Right cardiac atrium (tissue), 5 donors: ENCODE results near the gene SEPTIN10. TPM values are rescaled to one million over a fixed set of nuclear protein-coding genes. Genes with fewer than 3 reads are reported as not detected.
"Not testable (repeated sequence)": the region's sequence is repeated elsewhere in the genome, so short reads cannot be mapped to it uniquely, and the experiment has no call there.

ENCODE experiments used
- ATAC-seq, 2 donors: fragments of 200-7000 bp; cut with Tn5 transposase; one replicate each; pipeline versions ENCODE4 v1.8.0 to v1.9.1; 2020; ENCODE audit warnings: moderate library complexity in 2 of 2, mild to moderate bottlenecking in 1 of 2
- DNase-seq, 3 donors: peaks; one replicate each; pipeline ENCODE4 v3.0.0-alpha.2; 2020
- H3K27ac ChIP-seq: one replicate; pipeline ENCODE4 v1.5.1; 2013; ENCODE audit warnings: mild to moderate bottlenecking, low read length, control low read depth, moderate library complexity
- H3K27me3 ChIP-seq: one replicate; pipeline ENCODE4 v1.6.1; 2013; ENCODE audit not compliant: control insufficient read depth, insufficient read depth
- H3K4me1 ChIP-seq: one replicate; pipeline ENCODE4 v1.6.1; 2013; ENCODE audit warnings: low read length; ENCODE audit not compliant: control insufficient read depth, insufficient read depth
- H3K4me3 ChIP-seq: one replicate; pipeline ENCODE4 v1.5.1; 2013; ENCODE audit warnings: low read length, control low read depth
- H3K9me3 ChIP-seq: one replicate; pipeline ENCODE4 v1.6.1; 2013; ENCODE audit warnings: low read length; ENCODE audit not compliant: control insufficient read depth
- WGBS: extraction: QIAGEN DNeasy Blood & Tissue Kit; methylation state at CpG from one replicate; pipeline ENCODE4 v1.1.7; 2013; 5-methylcytosine and 5-hydroxymethylcytosine counted together
- intact Hi-C, 4 donors: fragments of 100-400 bp; cut with DNase I; formaldehyde crosslinking; loops; one replicate each; pipeline versions ENCODE4 v1.11.0 to v1.14.0; 2022 to 2023
- polyA plus RNA-seq: library from polyadenylated mRNA; stranded (reverse); fragments of 200-250 nt; gene quantifications from one replicate; pipeline ENCODE4 v1.2.3, GENCODE V29; 2013
- total RNA-seq, 4 donors: library from RNA; stranded (reverse); fragmentation: NEBNext Ultra II Directional; extraction: Animal tissue kit (Norgen Biotek cat#: 25700); gene quantifications; one replicate each; pipeline ENCODE4 v1.2.1, GENCODE V29; 2021
- donor health status: healthy with polysubstance abuse.
- donor health status: DM: no; HTN: yes; CAD: no.
- donor health status: DM: no; HTN: no; CAD: no.
- donor health status: DM: no; HTN: yes; CAD: no; lungs with severe emphysema.
- donor health status: DM: yes; HTN: yes; CAD: no.

The SEPTIN10 gene
- total and polyA plus RNA-seq, 5 donors: 27.9 to 63.0 (median 61.4) TPM

DNA sequence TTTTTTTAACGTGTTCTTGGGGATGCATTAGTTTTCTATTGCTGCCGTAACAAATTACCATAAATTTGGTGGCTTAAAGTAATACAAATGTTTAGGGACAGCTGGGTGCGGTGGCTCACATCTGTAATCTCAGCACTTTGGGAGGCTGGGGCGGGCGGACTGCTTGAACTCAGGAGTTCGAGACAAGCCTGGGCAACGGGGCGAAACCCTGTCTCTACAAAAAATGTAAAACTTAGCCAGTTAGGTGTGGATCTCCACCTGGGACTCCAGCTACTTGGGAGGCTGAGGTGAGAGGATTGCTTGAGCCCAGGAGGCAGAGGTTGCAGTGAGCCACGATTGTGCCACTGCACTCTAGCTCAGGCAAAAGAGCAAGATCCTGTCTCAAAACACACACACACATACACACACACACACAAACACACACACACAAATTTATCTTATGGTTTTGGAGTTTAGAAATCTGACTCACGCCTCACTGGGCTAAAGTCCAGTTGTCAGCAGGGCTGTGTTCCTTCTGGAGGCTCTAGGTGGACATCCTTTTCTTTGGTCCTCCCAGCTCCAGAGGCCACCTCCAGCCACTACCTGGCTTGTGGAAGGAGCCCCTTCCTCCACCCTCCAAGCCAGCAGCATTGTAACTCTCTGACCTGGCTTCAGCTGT is 76.1 kb downstream of the SEPTIN10 start:
- H3K9me3 ChIP-seq: no peaks in the 10 kb centered on the region
- H3K27ac ChIP-seq: no peak overlapping the region
- H3K4me1 ChIP-seq: no peaks in the 10 kb centered on the region
- H3K4me3 ChIP-seq: no peak overlapping the region
- intact Hi-C loops: no loop called here
- 81% methylated on average over 10 of the region's 10 CpGs for WGBS
- no peaks in the 10 kb centered on the region for H3K27me3 ChIP-seq
- no peak for DNase-seq
- no peak for ATAC-seq

DNA sequence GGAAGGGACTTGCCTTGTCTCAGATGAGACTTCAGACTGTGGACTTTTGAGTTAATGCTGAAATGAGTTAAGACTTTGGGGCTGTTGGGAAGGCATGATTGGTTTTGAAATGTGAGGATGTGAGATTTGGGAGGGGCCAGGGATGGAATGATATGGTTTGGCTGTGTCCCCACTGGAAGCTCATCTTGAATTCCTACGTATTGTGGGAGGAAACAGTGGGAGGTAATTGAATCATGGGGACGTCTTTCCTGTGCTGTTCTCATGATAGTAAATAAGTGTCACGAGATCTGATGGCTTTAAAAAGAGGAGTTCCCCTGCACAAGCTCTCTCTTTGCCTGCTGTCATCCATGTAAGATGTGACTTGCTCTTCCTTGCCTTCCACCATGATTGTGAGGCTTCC is 77.2 kb downstream of the SEPTIN10 start:
- H3K9me3 ChIP-seq, ATAC-seq, H3K27ac ChIP-seq, H3K4me3 ChIP-seq, H3K27me3 ChIP-seq, H3K4me1 ChIP-seq, DNase-seq, intact Hi-C loops: not testable (repeated sequence)
- 40% methylated on average over 3 of the region's 3 CpGs for WGBS

DNA sequence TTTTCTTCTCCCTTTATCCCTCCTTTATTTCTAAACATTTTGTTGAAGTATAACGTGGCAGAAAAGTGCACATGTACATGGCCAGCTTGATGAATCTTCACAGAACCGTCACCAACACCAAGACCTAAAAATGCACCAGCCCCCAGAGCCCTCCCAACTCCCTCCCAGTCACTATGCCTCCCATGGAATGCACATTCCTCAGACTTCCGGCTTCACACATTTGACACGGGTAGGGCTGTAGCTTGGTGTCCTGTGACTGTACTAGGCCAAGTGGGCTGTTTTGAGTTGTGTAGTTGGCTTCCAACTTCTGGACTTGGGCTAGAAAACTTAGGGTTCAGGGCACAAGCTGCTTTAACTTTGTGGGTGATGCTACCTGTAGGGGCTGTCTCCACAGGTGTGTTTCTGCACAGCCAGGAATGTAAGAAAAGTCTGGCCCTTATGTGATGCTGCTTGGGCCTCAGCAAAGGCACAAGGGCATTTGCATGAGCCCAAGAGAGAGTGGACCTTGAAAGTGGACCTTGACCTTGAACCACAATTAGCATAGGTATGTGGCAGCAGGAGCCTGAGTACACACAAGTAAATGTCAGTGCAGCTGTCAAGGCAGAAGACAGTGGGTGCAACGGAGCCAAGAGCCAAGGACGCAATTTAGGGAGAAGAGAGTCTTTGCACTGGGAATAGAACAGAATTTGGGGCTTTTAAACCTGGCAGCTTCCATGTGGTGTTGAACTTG is 78.4 kb downstream of the SEPTIN10 start:
- no peak overlapping the region for H3K27ac ChIP-seq
- peak in 1 of 3 donors; percentile 7 for DNase-seq
- intact Hi-C loops: no loop called here
- H3K27me3 ChIP-seq: no peaks in the 10 kb centered on the region
- H3K4me1 ChIP-seq: no peaks in the 10 kb centered on the region
- H3K4me3 ChIP-seq: no peak overlapping the region
- no peaks in the 10 kb centered on the region for H3K9me3 ChIP-seq
- ATAC-seq: no peak
- 52% methylated on average over 6 of the region's 6 CpGs for WGBS

DNA sequence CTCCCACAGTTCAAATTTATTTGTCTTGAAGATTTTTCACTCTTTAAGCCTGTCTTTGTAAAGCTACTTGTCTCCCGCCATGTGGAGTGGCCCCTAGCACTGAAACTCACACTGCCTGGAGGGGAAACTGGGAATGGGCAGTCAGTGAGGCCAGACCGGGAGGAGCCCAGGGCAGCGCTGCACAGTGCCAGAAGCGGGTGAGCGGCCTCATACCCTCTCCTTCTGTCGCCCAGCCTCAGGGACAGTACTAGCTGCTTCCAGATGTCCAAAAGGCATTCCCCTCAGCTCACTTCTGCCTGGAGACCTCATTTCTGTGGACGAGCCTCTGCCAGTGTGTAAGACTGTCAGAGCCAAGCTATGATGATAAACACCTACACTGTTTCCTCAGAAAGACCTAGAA is 79.9 kb downstream of the SEPTIN10 start:
- DNase-seq: peak in 1 of 3 donors; percentile 5
- Histone ChIP-seq H3K9me3 (no peaks in the 10 kb centered on the region), H3K27me3 (no peaks in the 10 kb centered on the region), H3K4me3 (no peak overlapping the region), H3K27ac (no peak overlapping the region), H3K4me1 (no peaks in the 10 kb centered on the region)
- intact Hi-C loops: no loop called here
- 83% methylated on average over 7 of the region's 7 CpGs for WGBS
- ATAC-seq: no peak

GRCh38 chr2:109532728-109533076 is 81.1 kb downstream of the SEPTIN10 start:
- DNase-seq (peak in 1 of 3 donors; percentile 3), ATAC-seq (no peak)
- no peak overlapping the region for H3K27ac ChIP-seq
- WGBS: 95% methylated on average over 5 of the region's 5 CpGs
- H3K4me1 ChIP-seq: no peaks in the 10 kb centered on the region
- no peaks in the 10 kb centered on the region for H3K27me3 ChIP-seq
- no peak overlapping the region for H3K4me3 ChIP-seq
- intact Hi-C loops: no loop called here
- H3K9me3 ChIP-seq: no peaks in the 10 kb centered on the region

DNA sequence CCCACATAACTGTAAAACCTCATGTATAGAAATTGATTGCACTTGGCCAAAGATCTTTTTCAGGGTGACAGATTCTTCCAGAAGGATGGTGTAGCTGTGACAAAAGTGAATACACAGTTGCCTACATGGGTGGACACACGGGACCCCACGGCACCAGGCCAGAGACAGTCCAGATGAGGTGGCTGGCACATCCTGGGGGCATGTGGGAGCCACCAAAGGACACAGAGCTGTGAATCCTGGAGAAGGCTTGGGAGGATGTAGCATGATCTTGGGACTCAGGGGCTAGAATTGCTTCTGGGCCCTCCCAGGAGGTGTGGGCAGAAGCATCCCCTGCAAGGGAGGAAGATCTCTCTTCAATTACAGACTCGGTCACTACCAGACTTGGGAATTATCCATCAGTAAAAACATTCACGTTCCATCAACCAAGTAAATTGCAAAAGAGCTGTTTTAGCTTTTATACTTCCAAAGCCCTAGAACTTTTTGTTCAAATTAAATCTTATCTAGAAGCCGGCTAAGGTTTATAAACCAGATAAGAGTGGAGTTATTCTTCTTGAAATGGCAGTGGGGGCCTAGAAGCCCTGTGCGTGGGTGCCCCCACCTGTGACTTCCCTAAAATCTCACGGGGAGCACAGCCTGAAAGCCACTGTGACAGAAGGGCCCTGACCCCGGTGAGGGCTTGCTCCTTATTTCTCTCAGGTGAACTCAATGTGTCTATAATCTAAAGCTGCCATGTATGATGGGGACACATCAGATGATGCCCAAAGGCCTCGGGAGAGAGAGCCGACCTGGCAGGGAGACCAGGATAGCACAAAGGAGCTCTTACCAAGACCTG is 81.7 kb downstream of the SEPTIN10 start:
- Histone ChIP-seq H3K4me3 (no peak overlapping the region), H3K4me1 (no peaks in the 10 kb centered on the region), H3K27me3 (no peaks in the 10 kb centered on the region), H3K27ac (no peak overlapping the region), H3K9me3 (no peaks in the 10 kb centered on the region)
- peak in 1 of 3 donors; percentile 4 for DNase-seq
- WGBS: 87% methylated on average over 10 of the region's 10 CpGs
- no peak for ATAC-seq
- intact Hi-C loops: no loop called here

DNA sequence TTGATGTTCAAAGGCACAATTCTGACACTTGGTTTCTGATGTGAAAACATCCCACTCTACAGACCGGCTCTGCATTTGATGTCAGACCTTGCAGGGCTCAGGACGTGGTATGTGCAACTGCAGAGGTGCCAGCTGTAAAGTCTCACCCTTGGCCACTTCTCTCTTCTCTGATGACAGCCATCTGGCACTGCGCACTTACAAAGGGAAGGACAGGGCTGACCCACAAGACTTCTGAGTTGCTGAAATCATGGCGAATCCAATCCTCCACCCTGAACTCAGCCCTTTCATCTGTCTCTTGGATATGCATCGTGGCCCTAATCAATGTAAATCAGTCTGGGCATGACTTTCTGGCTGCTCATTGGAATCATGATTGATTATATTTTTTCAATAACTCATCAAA is 82.5 kb downstream of the SEPTIN10 start:
- DNase-seq (peak in 1 of 3 donors; percentile 43), ATAC-seq (peak in 1 of 2 donors; percentile 47)
- H3K9me3 ChIP-seq: no peaks in the 10 kb centered on the region
- no peaks in the 10 kb centered on the region for H3K27me3 ChIP-seq
- H3K4me3 ChIP-seq: no peak overlapping the region
- whole genome bisulfite sequencing: 54% methylated on average over 5 of the region's 5 CpGs
- H3K4me1 ChIP-seq: no peaks in the 10 kb centered on the region
- no peak overlapping the region for H3K27ac ChIP-seq
- intact Hi-C loops: no loop called here

GRCh38 chr2:109530712-109531111 is 83.1 kb downstream of the SEPTIN10 start:
- H3K4me3 ChIP-seq: no peak overlapping the region
- peak in 1 of 2 donors; percentile 28 for ATAC-seq
- H3K27me3 ChIP-seq: no peaks in the 10 kb centered on the region
- 44% methylated on average over 6 of the region's 6 CpGs for WGBS
- no peaks in the 10 kb centered on the region for H3K9me3 ChIP-seq
- intact Hi-C loops: no loop called here
- H3K4me1 ChIP-seq: no peaks in the 10 kb centered on the region
- peak in 1 of 3 donors; percentile 28 for DNase-seq
- H3K27ac ChIP-seq: no peak overlapping the region

DNA sequence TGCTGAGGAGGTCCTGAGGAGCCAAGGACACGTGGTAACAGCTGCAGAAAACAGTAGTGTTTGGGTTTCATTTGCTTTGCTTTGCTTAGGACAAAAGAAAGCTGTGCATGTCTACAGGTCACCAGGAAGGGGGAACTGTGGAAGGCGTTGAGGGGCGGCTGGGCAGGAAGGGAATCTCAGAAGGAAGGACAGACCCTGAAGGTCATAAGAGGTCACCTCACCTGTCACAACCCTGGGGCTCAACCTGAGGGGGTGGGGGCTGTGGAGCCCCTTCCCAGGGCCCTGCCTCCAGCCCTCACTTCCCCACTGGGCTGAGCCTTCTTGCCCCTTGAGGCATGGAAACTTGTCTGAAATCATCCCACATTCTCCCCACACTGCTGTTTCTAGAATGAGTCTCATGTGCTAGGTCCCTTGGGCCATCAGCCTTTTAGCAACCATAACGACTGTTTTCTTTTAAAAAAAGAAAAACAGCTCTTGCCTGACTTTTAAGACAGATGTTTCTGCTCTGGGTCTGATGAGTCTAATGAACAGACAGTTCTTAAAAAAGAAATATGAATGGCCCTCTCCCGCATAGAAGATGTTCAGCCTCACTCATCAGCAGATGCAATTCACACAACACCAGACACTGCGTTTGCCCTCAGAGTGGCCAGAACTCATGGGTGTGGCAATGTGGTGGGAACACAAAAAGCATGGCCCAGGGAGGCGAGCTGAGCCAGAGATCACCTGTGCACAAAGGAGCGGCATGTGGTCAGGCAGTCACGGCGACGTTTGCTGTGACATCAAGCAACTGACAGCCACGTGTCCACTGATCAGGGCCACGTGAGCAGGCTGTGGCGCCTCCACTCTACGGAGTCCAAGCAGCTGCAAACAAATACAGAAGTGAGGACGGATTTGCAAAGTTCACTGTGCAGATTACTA is 84.0 kb downstream of the SEPTIN10 start:
- Histone ChIP-seq H3K27ac (no peak overlapping the region), H3K4me3 (no peak overlapping the region)
- 66% methylated on average over 16 of the region's 16 CpGs for WGBS

DNA sequence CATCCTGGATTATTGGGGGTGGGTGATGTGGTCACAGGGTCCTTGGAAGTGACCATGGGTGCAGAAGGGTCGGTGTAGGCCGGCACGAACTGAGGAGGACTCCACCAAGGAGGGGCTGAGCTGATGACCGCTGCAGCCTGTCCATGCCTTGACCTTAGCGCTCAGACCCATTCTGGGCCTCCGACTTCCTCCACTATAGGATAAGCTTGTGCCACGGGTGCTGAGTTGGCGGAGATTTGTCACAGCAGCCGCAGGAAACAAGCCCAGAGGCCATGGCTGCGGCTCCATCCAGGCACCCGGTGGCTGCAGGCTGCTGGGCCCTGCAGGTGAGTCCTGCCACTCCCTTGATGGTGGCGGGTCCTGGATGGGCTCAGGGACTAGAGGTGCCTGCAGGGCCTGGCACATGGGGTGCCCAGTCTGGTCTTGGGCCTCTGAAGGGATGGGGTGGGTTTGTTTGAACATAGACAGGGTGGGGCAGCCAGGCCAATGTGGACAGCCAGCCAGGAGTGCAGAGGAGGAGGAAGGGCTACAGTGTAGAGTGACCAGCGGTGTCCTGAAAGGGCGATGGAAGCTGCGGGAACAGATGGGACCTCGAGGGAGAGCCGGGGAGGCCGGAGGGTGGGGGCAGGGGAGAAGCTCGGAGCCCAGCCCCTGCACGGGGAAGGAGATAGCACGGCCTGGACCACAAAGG is 84.8 kb downstream of the SEPTIN10 start:
- intact Hi-C loops: no loop called here
- ATAC-seq (no peak), DNase-seq (peak in 1 of 3 donors; percentile 44)
- H3K4me3 ChIP-seq: no peak overlapping the region
- H3K27ac ChIP-seq: no peak overlapping the region
- H3K9me3 ChIP-seq: no peaks in the 10 kb centered on the region
- no peaks in the 10 kb centered on the region for H3K27me3 ChIP-seq
- no peaks in the 10 kb centered on the region for H3K4me1 ChIP-seq
- 91% methylated on average over 21 of the region's 21 CpGs for WGBS

More for the DNA sequence above, 84.0 kb downstream of the SEPTIN10 start:
- H3K4me1 ChIP-seq: no peaks in the 10 kb centered on the region
- ATAC-seq (peak; percentile 11 to 24), DNase-seq (peak in 2 of 3 donors; percentile 68 to 77)
- intact Hi-C loops: no loop called here
- H3K9me3 ChIP-seq: no peaks in the 10 kb centered on the region
- H3K27me3 ChIP-seq: no peaks in the 10 kb centered on the region
